Esophagus muscularis mucosa (tissue), 4 donors: Measurements from ENCODE around the gene APOB.

Experiments used
- CTCF ChIP-seq, 3 experiments: fragments of 200-600 bp in 2 of 3; fragments of 450-650 bp in 1 of 3; sonication (generic) in 2 of 3; IDR thresholded peaks; one replicate each; pipeline ENCODE4 v1.5.1; 2017 to 2019; ENCODE audit warnings: antibody characterized with exemption in 3 of 3, mild to moderate bottlenecking in 2 of 3, moderate library complexity in 1 of 3
- EP300 ChIP-seq: sonication (generic); formaldehyde crosslinking; IDR thresholded peaks from one replicate; pipeline ENCODE4 v1.6.1; 2017; ENCODE audit warnings: antibody characterized with exemption
- POLR2A ChIP-seq: fragments of 450-650 bp; IDR thresholded peaks from one replicate; pipeline ENCODE4 v1.6.1; 2017; ENCODE audit warnings: antibody characterized with exemption, moderate library complexity, mild to moderate bottlenecking, low read depth

- TF ChIP-seq POLR2A (no peak), CTCF (IDR thresholded peaks at IDR 0.05) (no peak), EP300 (no peak)
Observed at GRCh38 chr2:21014364-21015280, 29.3 kb downstream of the APOB start.
